ENCODE measurements around the gene SLC16A8. TPM values are rescaled to one million over a fixed set of nuclear protein-coding genes. Genes with fewer than 3 reads are reported as not detected.

SLC16A8 gene, protein sequence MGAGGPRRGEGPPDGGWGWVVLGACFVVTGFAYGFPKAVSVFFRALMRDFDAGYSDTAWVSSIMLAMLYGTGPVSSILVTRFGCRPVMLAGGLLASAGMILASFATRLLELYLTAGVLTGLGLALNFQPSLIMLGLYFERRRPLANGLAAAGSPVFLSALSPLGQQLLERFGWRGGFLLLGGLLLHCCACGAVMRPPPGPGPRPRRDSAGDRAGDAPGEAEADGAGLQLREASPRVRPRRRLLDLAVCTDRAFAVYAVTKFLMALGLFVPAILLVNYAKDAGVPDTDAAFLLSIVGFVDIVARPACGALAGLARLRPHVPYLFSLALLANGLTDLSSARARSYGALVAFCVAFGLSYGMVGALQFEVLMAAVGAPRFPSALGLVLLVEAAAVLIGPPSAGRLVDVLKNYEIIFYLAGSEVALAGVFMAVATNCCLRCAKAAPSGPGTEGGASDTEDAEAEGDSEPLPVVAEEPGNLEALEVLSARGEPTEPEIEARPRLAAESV
- total RNA-seq = not detected

GRCh38 chr22:38083931-38084631 is at the start of gene SLC16A8:
Gene SLC16A8 (minus strand): TSS chr22:38084184. CDS start chr22:38082873, 1,311 bp downstream.
- H3K27ac ChIP-seq = no peak within 1 kb of the TSS
- DNase-seq = no peak
- H3K9me3 ChIP-seq = no peaks in the 10 kb centered on the region
- H3K36me3 ChIP-seq = peaks cover 0 to 5% (median 0%) of the 10 kb centered on the region in 3 donors
- peaks cover 23 to 40% (median 29%) of the 10 kb centered on the region in 3 donors for H3K4me1 ChIP-seq
- no CpG with 5 or more reads among the region's 16 CpGs for WGBS, 2 donors
- no peak within 1 kb of the TSS for H3K4me3 ChIP-seq
- peaks cover 3 to 63% (median 11%) of the 10 kb centered on the region in 4 donors for H3K27me3 ChIP-seq
- intact Hi-C loops (cut with DNase I) = no loop called here
- no peak for TF ChIP-seq CTCF (IDR thresholded peaks at IDR 0.05)
- no peak for TF ChIP-seq POLR2A (IDR thresholded peaks at IDR 0.05)

GRCh38 chr22:38133331-38133730 is 49.3 kb upstream of the SLC16A8 start:
- H3K4me1 ChIP-seq = peaks cover 0 to 10% (median 0%) of the 10 kb centered on the region in 3 donors
- H3K9me3 ChIP-seq = no peaks in the 10 kb centered on the region
- H3K36me3 ChIP-seq = peaks cover 4 to 87% (median 5%) of the 10 kb centered on the region in 3 donors
- no peaks in the 10 kb centered on the region for H3K27me3 ChIP-seq
- 100% methylated on average over 4 of the region's 4 CpGs; no CpG with 5 or more reads in 1 of the 2 donors for WGBS, 2 donors
- H3K4me3 ChIP-seq = no peak overlapping the region
- no peak for TF ChIP-seq CTCF (IDR thresholded peaks at IDR 0.05)
- no peak for TF ChIP-seq POLR2A (IDR thresholded peaks at IDR 0.05)
- no peak for DNase-seq
- intact Hi-C loops (cut with DNase I) = no loop called here
- no peak overlapping the region for H3K27ac ChIP-seq

DNA sequence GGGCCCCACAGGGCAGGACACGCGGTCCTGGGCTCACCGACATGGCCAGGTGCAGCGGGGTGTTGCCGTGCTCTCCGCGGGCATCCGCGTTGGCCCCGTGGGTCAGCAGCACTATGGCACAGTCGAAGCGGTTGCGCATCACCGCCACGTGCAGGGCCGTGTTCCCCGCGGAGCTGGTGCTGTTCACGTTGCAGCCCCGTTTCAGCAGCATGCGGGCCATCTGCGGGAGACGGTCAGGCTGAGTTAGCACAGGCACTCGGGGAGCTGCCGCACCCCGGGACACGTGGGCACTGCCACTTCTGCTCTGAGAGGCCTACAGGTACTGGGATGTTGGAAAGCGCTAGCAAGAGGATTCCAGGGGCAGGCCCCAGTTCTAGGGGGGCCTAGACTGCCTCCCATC is 48.8 kb upstream of the SLC16A8 start:
- no peak for DNase-seq
- WGBS, 2 donors = 92% methylated on average over 19 of the region's 28 CpGs; no CpG with 5 or more reads in 1 of the 2 donors
- intact Hi-C loops (cut with DNase I) = no loop called here
- H3K4me3 ChIP-seq = no peak overlapping the region
- H3K27ac ChIP-seq = no peak overlapping the region
- TF ChIP-seq POLR2A (IDR thresholded peaks at IDR 0.05) (no peak), CTCF (IDR thresholded peaks at IDR 0.05) (no peak)
- no peaks in the 10 kb centered on the region for H3K27me3 ChIP-seq
- H3K36me3 ChIP-seq = peaks cover 4 to 87% (median 5%) of the 10 kb centered on the region in 3 donors
- peaks cover 0 to 10% (median 0%) of the 10 kb centered on the region in 3 donors for H3K4me1 ChIP-seq
- H3K9me3 ChIP-seq = no peaks in the 10 kb centered on the region

DNA sequence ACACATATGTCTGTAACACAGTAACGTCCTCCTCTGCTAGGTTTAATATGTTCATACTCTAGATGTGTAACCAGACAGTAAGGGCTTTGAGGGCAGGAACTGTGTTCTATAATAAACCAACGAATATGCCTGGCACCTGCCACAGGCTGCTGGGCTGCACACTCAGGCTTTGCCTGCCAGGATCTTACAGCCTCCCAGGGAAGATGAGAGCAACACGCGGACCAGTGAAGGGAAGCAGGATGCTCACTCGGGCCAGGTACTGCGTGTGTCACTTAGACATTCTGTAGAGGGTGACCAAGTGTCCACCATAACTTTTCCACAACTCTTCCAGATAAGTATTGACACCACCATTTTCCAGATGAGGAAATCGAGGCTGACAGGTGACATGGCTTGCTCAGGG is 48.2 kb upstream of the SLC16A8 start:
- WGBS, 2 donors = 81 to 87% methylated on average over 7 of the region's 7 CpGs
- Histone ChIP-seq H3K27ac (no peak overlapping the region), H3K27me3 (no peaks in the 10 kb centered on the region), H3K9me3 (no peaks in the 10 kb centered on the region), H3K4me1 (peaks cover 0 to 10% (median 0%) of the 10 kb centered on the region in 3 donors), H3K36me3 (peaks cover 4 to 87% (median 5%) of the 10 kb centered on the region in 3 donors), H3K4me3 (no peak overlapping the region)
- DNase-seq = no peak
- intact Hi-C loops (cut with DNase I) = no loop called here
- TF ChIP-seq POLR2A (IDR thresholded peaks at IDR 0.05) (no peak), CTCF (IDR thresholded peaks at IDR 0.05) (no peak)

- no peak for DNase-seq
- H3K36me3 ChIP-seq = peaks cover 4 to 89% (median 5%) of the 10 kb centered on the region in 3 donors
Observed at GRCh38 chr22:38131399-38131798, 47.4 kb upstream of the SLC16A8 start.

More at GRCh38 chr22:38131399-38131798, 47.4 kb upstream of the SLC16A8 start:
- no peaks in the 10 kb centered on the region for H3K27me3 ChIP-seq
- no peak overlapping the region for H3K4me3 ChIP-seq
- H3K27ac ChIP-seq = no peak overlapping the region
- intact Hi-C loops (cut with DNase I) = no loop called here
- H3K9me3 ChIP-seq = no peaks in the 10 kb centered on the region
- H3K4me1 ChIP-seq = peaks cover 0 to 12% (median 0%) of the 10 kb centered on the region in 3 donors
- WGBS, 2 donors = 67 to 75% methylated on average over 1 to 2 of the region's 2 CpGs
- TF ChIP-seq CTCF (IDR thresholded peaks at IDR 0.05) = no peak
- no peak for TF ChIP-seq POLR2A (IDR thresholded peaks at IDR 0.05)
